GM18526 (cell line): ENCODE data around the gene PRR12.

ENCODE experiments used
- POLR2A ChIP-seq: IDR thresholded peaks from 3 replicates; pipeline ENCODE4 v1.6.1; 2011; ENCODE audit not compliant: insufficient read length; ENCODE audit errors: extremely low read depth

The PRR12 gene

DNA sequence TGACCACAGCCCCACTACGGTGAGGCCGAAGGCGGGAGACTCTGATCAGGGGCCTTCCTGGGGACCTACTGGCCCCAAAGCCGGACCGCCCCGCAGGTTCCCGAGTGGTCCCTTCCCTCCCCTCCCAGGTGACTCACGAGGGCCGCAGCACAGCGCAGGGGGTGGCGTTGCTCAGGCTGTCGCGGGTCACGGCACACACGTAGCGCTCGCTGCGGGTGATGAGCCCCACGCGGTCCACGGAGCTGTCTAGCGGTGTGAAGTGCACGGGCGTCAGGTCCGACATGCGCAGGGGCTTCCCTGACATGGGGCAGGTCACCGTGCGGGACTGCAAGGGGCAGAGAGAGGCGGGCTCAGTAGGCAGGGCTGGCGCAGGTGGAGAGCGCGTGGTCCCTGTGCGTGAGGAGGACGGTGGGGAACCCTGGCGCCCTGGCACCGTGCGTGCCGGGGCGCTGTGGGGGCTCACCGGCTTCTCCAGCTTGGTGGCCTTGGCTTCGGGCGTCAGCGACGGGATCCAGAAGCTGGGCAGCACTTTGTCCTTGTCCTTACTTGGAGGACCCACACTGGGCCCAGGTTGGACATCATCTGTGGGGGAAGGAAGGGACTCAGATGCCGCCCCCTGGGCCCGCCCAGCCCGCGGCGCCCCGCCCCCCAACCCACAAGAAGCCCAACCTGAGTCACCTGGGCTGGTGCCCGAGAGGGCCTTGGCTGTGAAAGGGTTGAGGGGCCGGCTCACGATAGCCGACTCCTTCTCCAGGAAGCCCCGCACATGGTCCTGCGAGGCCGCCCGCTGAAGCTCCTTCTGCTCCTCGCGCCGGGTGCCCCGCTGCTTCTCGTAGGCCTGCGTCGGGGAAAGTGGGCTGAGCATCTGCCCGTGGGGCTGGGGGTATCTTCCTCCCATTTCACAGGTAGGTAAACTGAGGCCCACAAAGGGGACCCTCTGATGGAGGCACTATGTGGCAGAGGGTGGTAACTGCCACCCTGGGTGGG lies 34.3 kb upstream of the PRR12 start:
- TF ChIP-seq POLR2A: no peak

GRCh38 chr19:49557641-49558325 lies 33.2 kb upstream of the PRR12 start:
- no peak for TF ChIP-seq POLR2A

DNA sequence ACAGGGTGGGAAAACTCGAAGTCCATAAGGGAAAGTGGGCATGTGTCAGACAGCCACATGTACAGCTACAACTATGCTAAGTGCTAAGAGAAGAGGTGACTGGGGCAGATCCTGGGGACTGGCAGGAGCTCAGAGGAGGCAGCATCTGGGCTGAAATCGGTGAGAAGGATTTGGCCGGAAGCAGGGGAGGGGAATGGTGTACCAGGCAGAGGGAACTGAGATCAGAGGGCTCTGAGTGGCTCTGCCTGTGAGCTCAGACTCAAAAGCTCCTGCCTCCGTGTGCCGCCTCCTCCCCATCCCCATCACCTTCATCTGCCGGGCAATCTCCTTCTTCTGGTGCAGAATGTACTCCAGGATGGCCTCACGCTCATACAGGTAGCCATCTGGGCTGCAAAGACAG lies 32.4 kb upstream of the PRR12 start:
- TF ChIP-seq POLR2A: no peak

GRCh38 chr19:49559443-49559842 lies 31.5 kb upstream of the PRR12 start:
- no peak for TF ChIP-seq POLR2A

DNA sequence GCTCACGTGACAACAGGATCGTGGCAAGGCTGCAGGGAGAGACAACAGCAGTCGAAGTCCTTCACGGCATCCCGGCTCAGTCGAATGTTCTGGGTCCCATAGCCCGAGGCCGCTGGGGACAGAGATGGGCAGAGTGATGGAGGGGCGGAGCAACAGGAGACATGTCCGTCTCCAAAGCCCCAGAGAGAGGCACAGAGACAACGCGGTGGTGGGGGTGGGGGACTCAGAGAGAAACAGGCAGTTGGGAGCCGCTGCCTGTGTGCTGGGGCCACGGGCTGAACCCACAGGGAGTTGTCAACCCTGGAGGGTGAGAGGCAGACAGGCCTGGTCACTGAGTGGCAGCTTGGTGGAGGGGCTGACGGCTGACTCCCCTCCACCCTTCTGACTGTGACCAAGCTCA lies 31.1 kb upstream of the PRR12 start:
- TF ChIP-seq POLR2A: no peak

- no peak for TF ChIP-seq POLR2A
Observed at GRCh38 chr19:49560358-49560900, 30.6 kb upstream of the PRR12 start.

DNA sequence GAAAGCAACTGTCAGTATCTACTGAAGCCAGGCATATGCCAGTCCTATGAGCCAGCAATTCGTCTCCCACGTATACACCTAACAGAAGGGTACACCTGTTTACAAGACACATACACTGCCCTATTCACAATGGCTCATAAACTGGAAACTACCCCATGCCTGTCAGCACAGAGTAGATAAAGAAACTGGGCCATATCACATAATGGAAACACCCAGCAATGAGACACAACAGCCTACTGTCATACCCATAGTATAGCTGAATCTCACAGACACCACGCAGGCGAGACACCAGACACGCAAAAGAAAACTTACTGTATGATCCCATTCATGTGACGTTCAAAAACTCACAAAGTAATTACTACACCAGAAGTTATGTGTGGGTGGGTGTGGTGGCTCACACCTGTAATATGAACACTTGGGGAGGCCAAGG lies 26.4 kb upstream of the PRR12 start:
- TF ChIP-seq POLR2A: no peak

- no peak for TF ChIP-seq POLR2A
Observed at GRCh38 chr19:49565261-49565660, 25.7 kb upstream of the PRR12 start.

GRCh38 chr19:49566302-49566701 lies 24.7 kb upstream of the PRR12 start:
- TF ChIP-seq POLR2A: no peak

GRCh38 chr19:49567861-49568441 lies 23.0 kb upstream of the PRR12 start:
- no peak for TF ChIP-seq POLR2A

GRCh38 chr19:49570138-49570856 lies 20.7 kb upstream of the PRR12 start:
- no peak for TF ChIP-seq POLR2A

- no peak for TF ChIP-seq POLR2A
Observed at GRCh38 chr19:49570997-49571676, 19.8 kb upstream of the PRR12 start.

GRCh38 chr19:49573009-49573408 lies 18.0 kb upstream of the PRR12 start:
- TF ChIP-seq POLR2A: no peak

DNA sequence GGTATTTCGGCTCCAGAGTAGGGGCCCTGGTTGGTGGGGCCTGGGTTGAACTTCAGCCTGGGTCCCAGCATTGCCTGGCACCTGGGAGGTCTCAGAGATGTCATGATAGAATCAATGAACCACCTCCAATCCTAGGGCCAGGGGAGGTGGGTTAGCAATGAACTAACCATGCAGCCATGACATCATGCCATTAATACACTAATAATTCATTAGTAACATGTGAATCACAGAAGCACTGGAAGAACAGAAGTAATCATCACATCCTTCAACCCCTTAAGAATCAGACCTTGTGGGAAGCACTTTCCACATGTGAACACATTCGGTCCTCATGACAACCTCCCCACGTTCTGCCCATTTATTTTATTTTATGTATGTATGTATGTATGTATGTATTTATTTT lies 17.6 kb upstream of the PRR12 start:
- no peak for TF ChIP-seq POLR2A
